SK-N-MC (cell line): Measurements from ENCODE around the gene PCDHB5.
"Not testable (repeated sequence)": the region's sequence is repeated elsewhere in the genome, so short reads cannot be mapped to it uniquely, and the experiment has no call there.

Source experiments
- DNase-seq: peaks from one replicate; pipeline ENCODE4 v3.0.0-alpha.2; 2011; ENCODE audit warnings: low read depth, low spot score
- H3K27ac ChIP-seq: fragments of 200-600 bp; sonication (generic); 2 replicates; pipeline ENCODE4 v1.5.1; 2016; ENCODE audit warnings: mixed run types
- H3K36me3 ChIP-seq: fragments of 200-600 bp; sonication (generic); 2 replicates; pipeline ENCODE4 v1.6.1; 2017; ENCODE audit warnings: antibody characterized with exemption, low read length, mixed read lengths; ENCODE audit not compliant: insufficient read depth
- H3K4me3 ChIP-seq: fragments of 200-600 bp; sonication (generic); 2 replicates; pipeline ENCODE4 v1.5.1; 2016
- H3K9ac ChIP-seq: fragments of 200-600 bp; sonication (generic); 2 replicates; pipeline ENCODE4 v1.8.0; 2017; ENCODE audit warnings: mixed run types, mixed read lengths; ENCODE audit not compliant: insufficient read length
- H3K9me3 ChIP-seq: fragments of 200-600 bp; sonication (generic); 2 replicates; pipeline ENCODE4 v1.6.1; 2017; ENCODE audit warnings: low read depth, mild to moderate bottlenecking, antibody characterized with exemption, low read length, moderate library complexity, mixed read lengths
- EZH2 ChIP-seq: fragments of 200-600 bp; sonication (generic); IDR thresholded peaks from one replicate; pipeline ENCODE4 v1.6.1; 2017; ENCODE audit warnings: antibody characterized with exemption
- FOXP2 ChIP-seq: optimal IDR thresholded peaks from 2 replicates; pipeline ENCODE3; 2011; ENCODE audit warnings: mild to moderate bottlenecking, moderate library complexity; ENCODE audit not compliant: insufficient read depth; ENCODE audit errors: extremely low read length, control extremely low read depth
- POLR2AphosphoS5 ChIP-seq: IDR thresholded peaks from 2 replicates; pipeline ENCODE4 v1.6.1; 2012; ENCODE audit warnings: mild to moderate bottlenecking, low read depth, low read length, borderline replicate concordance

The PCDHB5 gene

GRCh38 chr5:141175933-141176332, 40.9 kb downstream of the PCDHB5 start:
- Histone ChIP-seq H3K9me3 (no peaks in the 10 kb centered on the region), H3K27ac (no peak overlapping the region), H3K4me3 (no peak overlapping the region), H3K9ac (no peak overlapping the region), H3K36me3 (no peaks in the 10 kb centered on the region)
- TF ChIP-seq FOXP2 (no peak), POLR2AphosphoS5 (no peak), EZH2 (no peak)
- no peak for DNase-seq

- not testable (repeated sequence) for H3K27ac ChIP-seq, H3K36me3 ChIP-seq, H3K4me3 ChIP-seq, H3K9me3 ChIP-seq, H3K9ac ChIP-seq, DNase-seq
Observed at GRCh38 chr5:141177577-141178191, 42.7 kb downstream of the PCDHB5 start, which contains the start of gene PCDHB8. TSS of gene PCDHB8 (plus strand) at chr5:141177790. CDS start at chr5:141178035, 245 bp downstream.

GRCh38 chr5:141179371-141179770, 44.4 kb downstream of the PCDHB5 start:
- H3K27ac ChIP-seq, H3K36me3 ChIP-seq, H3K4me3 ChIP-seq, H3K9ac ChIP-seq, DNase-seq, H3K9me3 ChIP-seq: not testable (repeated sequence)

- H3K27ac ChIP-seq, H3K9me3 ChIP-seq, H3K9ac ChIP-seq, DNase-seq, H3K4me3 ChIP-seq, H3K36me3 ChIP-seq: not testable (repeated sequence)
Observed at GRCh38 chr5:141179876-141180275, 44.9 kb downstream of the PCDHB5 start.

DNA sequence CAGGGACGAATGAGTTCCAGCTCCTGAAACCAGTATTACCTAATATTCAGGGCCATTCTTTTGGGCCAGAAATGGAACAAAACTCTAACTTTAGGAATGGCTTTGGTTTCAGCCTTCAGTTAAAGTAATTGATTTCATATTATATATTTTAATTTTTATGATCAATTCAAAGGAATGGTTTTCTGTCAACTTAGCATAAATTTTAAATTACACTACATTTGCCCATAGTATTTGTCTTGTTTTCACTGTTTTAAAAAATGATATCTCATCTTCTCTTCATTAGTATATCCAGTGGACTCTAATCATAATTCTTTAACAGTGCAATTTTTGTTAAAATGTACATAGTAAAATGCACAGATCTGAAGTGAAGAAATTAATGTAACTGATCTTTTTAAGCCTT, 45.3 kb downstream of the PCDHB5 start:
- Histone ChIP-seq H3K9ac (no peak overlapping the region), H3K4me3 (no peak overlapping the region), H3K36me3 (no peaks in the 10 kb centered on the region), H3K27ac (no peak overlapping the region), H3K9me3 (no peaks in the 10 kb centered on the region)
- no peak for TF ChIP-seq POLR2AphosphoS5
- no peak for DNase-seq

DNA sequence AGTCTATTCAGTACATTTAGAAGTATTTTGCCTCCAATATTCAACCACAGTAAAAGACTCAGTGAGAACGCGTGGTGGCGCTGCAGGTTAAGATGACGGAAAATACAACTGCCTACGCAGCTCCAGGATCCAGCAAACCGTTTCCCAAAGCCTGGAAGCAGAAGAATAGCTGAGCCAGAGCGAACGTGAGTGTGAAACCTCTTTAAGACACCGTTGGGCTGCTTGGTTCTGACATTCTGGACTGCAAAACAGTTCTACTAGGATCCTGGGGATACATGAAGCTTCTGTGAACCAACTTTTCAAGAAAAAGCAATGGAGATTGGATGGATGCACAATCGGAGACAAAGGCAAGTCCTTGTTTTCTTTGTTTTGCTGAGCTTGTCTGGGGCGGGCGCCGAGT, 47.2 kb downstream of the PCDHB5 start, which contains the start of gene PCDHB16:
TSS of gene PCDHB16 (plus strand) at position 140 of the 400 bp plus-strand sequence. CDS start at position 313, 173 bp downstream.
- no peak for TF ChIP-seq FOXP2
- TF ChIP-seq POLR2AphosphoS5: peak; percentile 44; the same call in 1 of the 2 replicates
- no peak for TF ChIP-seq EZH2
- no peaks in the 10 kb centered on the region for H3K36me3 ChIP-seq
- no peak within 1 kb of the TSS for H3K27ac ChIP-seq
- H3K9me3 ChIP-seq: no peaks in the 10 kb centered on the region
- peak within 1 kb of the TSS; percentile 76 for H3K9ac ChIP-seq
- peak within 1 kb of the TSS; percentile 77 for H3K4me3 ChIP-seq
- peak; percentile 68 for DNase-seq

GRCh38 chr5:141184117-141184855, 49.3 kb downstream of the PCDHB5 start:
- not testable (repeated sequence) for H3K36me3 ChIP-seq, H3K9ac ChIP-seq, DNase-seq, H3K27ac ChIP-seq, H3K4me3 ChIP-seq, H3K9me3 ChIP-seq

GRCh38 chr5:141186897-141187512, 52.0 kb downstream of the PCDHB5 start, which contains the start of gene PCDHB9:
TSS of gene PCDHB9 (plus strand) at chr5:141187161. CDS start at chr5:141187319, 158 bp downstream.
- Histone ChIP-seq H3K9ac (peak within 1 kb of the TSS; percentile 66), H3K9me3 (no peaks in the 10 kb centered on the region), H3K27ac (no peak within 1 kb of the TSS), H3K4me3 (peak within 1 kb of the TSS; percentile 66), H3K36me3 (no peaks in the 10 kb centered on the region)
- no peak for TF ChIP-seq FOXP2
- no peak for TF ChIP-seq EZH2
- no peak for TF ChIP-seq POLR2AphosphoS5
- no peak for DNase-seq
